ENCODE data around the gene PACS1. TPM values are rescaled to one million over a fixed set of nuclear protein-coding genes. Genes with fewer than 3 reads are reported as not detected.

PACS1 gene
- total and polyA plus RNA-seq, 7 experiments from 2014 or later, result 48.0 to 314 (median 210) TPM

DNA sequence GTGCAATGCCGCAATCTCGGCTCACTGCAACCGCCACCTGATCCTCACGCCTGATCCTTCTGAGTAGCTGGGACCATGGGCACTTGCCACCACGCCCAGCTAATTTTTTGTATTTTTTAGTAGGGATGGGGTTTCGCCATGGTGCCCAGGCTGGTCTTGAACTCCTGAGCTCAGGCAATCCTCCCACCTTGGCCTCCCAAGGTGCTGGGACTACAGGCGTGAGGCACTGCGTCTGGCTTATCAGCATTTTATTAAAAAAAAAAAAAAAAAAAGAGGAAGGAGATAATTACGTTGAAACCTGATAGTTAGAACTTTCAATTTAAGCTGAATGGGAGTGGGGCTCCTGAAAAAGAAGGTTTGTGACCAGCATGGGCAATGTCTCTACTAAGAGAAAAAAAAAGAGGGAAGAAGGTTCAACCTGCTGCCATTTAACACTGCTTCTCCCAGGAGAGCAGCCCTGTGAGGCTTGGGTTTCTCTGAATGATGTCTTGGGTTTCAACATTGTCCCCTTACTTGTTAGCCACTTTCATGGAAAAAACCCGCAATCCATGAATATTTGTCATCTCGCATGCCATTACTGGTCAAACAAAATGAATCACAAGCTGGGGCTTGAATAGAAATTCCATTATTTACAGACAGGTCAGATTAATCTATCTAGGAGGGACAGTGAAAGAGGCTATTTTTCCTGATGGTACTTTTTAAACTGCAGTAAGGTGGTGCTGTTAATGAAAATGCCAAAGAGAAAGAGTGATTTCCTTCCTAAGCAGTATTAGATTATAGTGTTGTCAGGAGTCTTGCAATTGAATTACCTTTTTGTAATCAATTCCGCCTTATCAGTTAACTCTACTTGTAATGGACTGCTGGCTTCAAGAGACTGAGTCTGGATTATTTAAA, 72.5 kb downstream of the PACS1 start:
- no peak overlapping the region for H3K27ac ChIP-seq (ENCODE audit: low read depth, low read length)
- CTCF ChIA-PET, result no interaction called here
- no peaks in the 10 kb centered on the region for H3K36me3 ChIP-seq (ENCODE audit: control insufficient read depth in 2 of 3, insufficient read depth in 3 of 3, low read length in 3 of 3)
- H3K4me1 Mint-ChIP-seq, result peaks cover 32 to 74% (median 68%) of the 10 kb centered on the region in 7 donors
- H3K27me3 Mint-ChIP-seq, result no peaks in the 10 kb centered on the region
- H3K4me3 Mint-ChIP-seq, result peak overlapping the region in 1 of 10 donors; percentile 32
- H3K9me3 Mint-ChIP-seq, result peaks cover 0 to 3% (median 0%) of the 10 kb centered on the region in 11 donors
- no peaks in the 10 kb centered on the region for H3K27me3 ChIP-seq (ENCODE audit: control insufficient read depth in 2 of 2, insufficient read depth in 2 of 2, low read length in 2 of 2)
- no peak overlapping the region for H3K27ac Mint-ChIP-seq
- intact Hi-C loops (cut with micrococcal nuclease), result no loop called here
- no peak for ATAC-seq
- H3K4me1 ChIP-seq (ENCODE audit: control insufficient read depth in 2 of 2, insufficient read depth in 2 of 2, low read length in 2 of 2), result peaks cover 0 to 35% of the 10 kb centered on the region in 2 donors
- H3K36me3 Mint-ChIP-seq, result peaks cover 3 to 22% (median 17%) of the 10 kb centered on the region in 5 donors
- POLR2A ChIA-PET, result interaction anchor here (0.7 kb wide), 2 partner anchors 19 to 528 kb away, joined by 3 to 4 read pairs; no protein-coding TSS in a partner anchor
- no peak for DNase-seq
- H3K4me3 ChIP-seq (ENCODE audit: low read length), result no peak overlapping the region
- H3K9me3 ChIP-seq (ENCODE audit: control insufficient read depth in 2 of 3, low read length in 3 of 3), result no peaks in the 10 kb centered on the region

DNA sequence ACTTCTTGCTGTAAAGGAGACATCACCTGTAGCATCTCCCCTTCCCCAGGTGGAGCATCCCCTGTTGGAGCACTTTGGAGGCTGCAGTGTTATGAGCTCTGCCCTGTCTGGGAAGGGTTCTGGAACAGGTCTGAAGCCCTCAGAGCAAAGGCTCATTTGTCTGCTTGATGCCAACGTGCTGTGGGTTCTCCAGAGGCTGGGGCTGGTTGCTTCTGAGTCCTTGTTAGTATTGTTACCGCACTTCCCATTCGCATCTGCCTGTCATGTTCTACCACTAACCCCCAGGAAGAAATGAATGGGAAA, 73.1 kb downstream of the PACS1 start:
- H3K9me3 Mint-ChIP-seq, result peaks cover 0 to 3% (median 0%) of the 10 kb centered on the region in 11 donors
- intact Hi-C loops (cut with micrococcal nuclease), result no loop called here
- H3K27me3 Mint-ChIP-seq, result no peaks in the 10 kb centered on the region
- no peak overlapping the region for H3K27ac ChIP-seq (ENCODE audit: low read depth, low read length)
- peak overlapping the region in 1 of 10 donors; percentile 2 for H3K4me3 Mint-ChIP-seq
- DNase-seq (no peak), ATAC-seq (no peak)
- H3K27me3 ChIP-seq (ENCODE audit: control insufficient read depth in 2 of 2, insufficient read depth in 2 of 2, low read length in 2 of 2), result no peaks in the 10 kb centered on the region
- peaks cover 30 to 73% (median 67%) of the 10 kb centered on the region in 7 donors for H3K4me1 Mint-ChIP-seq
- no peaks in the 10 kb centered on the region for H3K36me3 ChIP-seq (ENCODE audit: control insufficient read depth in 2 of 3, insufficient read depth in 3 of 3, low read length in 3 of 3)
- ChIA-PET POLR2A (no interaction called here), CTCF (no interaction called here)
- H3K27ac Mint-ChIP-seq, result no peak overlapping the region
- H3K4me1 ChIP-seq (ENCODE audit: control insufficient read depth in 2 of 2, insufficient read depth in 2 of 2, low read length in 2 of 2), result peaks cover 0 to 35% of the 10 kb centered on the region in 2 donors
- H3K9me3 ChIP-seq (ENCODE audit: control insufficient read depth in 2 of 3, low read length in 3 of 3), result no peaks in the 10 kb centered on the region
- peaks cover 3 to 22% (median 17%) of the 10 kb centered on the region in 5 donors for H3K36me3 Mint-ChIP-seq
- H3K4me3 ChIP-seq (ENCODE audit: low read length), result no peak overlapping the region

DNA sequence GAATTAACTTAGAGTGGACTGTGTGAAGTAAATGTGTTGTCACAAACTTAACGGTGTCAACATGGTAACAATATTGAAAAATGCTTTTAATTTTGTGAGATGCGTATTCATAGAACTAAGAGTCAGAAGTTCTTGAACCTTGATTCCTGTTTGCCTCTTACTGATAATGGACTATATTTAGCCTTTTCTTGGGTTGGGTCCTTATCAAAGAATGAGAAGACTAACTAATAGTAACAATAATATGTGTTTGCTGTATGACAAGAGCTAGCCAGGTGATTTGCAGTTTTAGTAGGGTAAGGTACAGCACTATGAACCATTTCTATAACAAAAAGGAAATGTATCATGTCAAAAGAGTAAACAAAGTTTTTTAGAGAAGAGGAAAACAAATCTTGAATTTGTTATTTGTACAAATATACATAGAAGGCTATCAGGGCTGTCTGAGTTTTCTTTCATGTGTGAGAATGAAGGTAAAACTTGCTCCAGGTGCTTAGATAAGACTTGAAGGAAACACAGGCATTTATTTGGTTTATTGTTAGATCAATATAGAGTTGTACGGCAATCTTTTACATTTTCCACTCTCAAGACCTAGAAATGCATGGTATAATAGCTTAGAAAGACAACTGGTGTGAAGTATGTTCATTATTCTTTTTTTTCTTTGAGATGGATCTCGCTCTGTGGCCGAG, 74.1 kb downstream of the PACS1 start:
- Mint-ChIP-seq H3K36me3 (peaks cover 3 to 22% (median 17%) of the 10 kb centered on the region in 5 donors), H3K27me3 (no peaks in the 10 kb centered on the region), H3K9me3 (peaks cover 0 to 3% (median 0%) of the 10 kb centered on the region in 11 donors), H3K27ac (peak overlapping the region in 3 of 9 donors; percentile 2 to 87 (median 6)), H3K4me1 (peaks cover 30 to 73% (median 65%) of the 10 kb centered on the region in 7 donors), H3K4me3 (peak overlapping the region in 6 of 10 donors; percentile 5 to 56 (median 31))
- no peaks in the 10 kb centered on the region for H3K27me3 ChIP-seq (ENCODE audit: control insufficient read depth in 2 of 2, insufficient read depth in 2 of 2, low read length in 2 of 2)
- no peak overlapping the region for H3K27ac ChIP-seq (ENCODE audit: low read depth, low read length)
- H3K4me1 ChIP-seq (ENCODE audit: control insufficient read depth in 2 of 2, insufficient read depth in 2 of 2, low read length in 2 of 2), result peaks cover 0 to 35% of the 10 kb centered on the region in 2 donors
- ATAC-seq (no peak), DNase-seq (no peak)
- H3K4me3 ChIP-seq (ENCODE audit: low read length), result no peak overlapping the region
- no peaks in the 10 kb centered on the region for H3K9me3 ChIP-seq (ENCODE audit: control insufficient read depth in 2 of 3, low read length in 3 of 3)
- no peaks in the 10 kb centered on the region for H3K36me3 ChIP-seq (ENCODE audit: control insufficient read depth in 2 of 3, insufficient read depth in 3 of 3, low read length in 3 of 3)
- intact Hi-C loops (cut with micrococcal nuclease), result no loop called here
- ChIA-PET CTCF (no interaction called here), POLR2A (interaction anchor here (0.6 kb wide), 1 partner anchor 385 kb away, joined by 4 read pairs; no protein-coding TSS in a partner anchor)

DNA sequence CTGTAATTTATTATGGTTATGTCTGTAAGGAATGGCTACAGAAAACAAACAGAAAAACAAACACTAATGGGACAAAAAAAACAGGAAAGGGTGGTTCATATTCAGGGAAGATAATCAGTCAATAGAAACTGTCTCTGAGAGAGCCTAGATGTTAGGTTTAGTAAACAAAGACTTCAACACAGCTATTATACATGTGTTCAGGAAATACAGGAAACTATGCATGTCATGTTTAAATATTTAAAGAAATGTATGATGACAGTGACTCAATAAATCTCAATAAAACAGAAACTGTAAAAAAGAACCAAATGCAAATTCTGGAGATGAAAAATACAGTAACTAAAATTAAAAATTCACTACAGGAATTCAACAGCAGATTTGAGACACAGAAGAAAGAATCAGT, 76.0 kb downstream of the PACS1 start:
- no peaks in the 10 kb centered on the region for H3K27me3 ChIP-seq (ENCODE audit: control insufficient read depth in 2 of 2, insufficient read depth in 2 of 2, low read length in 2 of 2)
- peaks cover 0 to 40% of the 10 kb centered on the region in 2 donors for H3K4me1 ChIP-seq (ENCODE audit: control insufficient read depth in 2 of 2, insufficient read depth in 2 of 2, low read length in 2 of 2)
- no peak for ATAC-seq
- peak overlapping the region in 3 of 9 donors; percentile 59 to 84 (median 78) for H3K27ac Mint-ChIP-seq
- ChIA-PET CTCF (no interaction called here), POLR2A (interaction anchor here (1.0 kb wide), 1 partner anchor 13 kb away, joined by 3 read pairs; no protein-coding TSS in a partner anchor)
- H3K4me3 ChIP-seq (ENCODE audit: low read length), result no peak overlapping the region
- no peaks in the 10 kb centered on the region for H3K9me3 ChIP-seq (ENCODE audit: control insufficient read depth in 2 of 3, low read length in 3 of 3)
- no peak overlapping the region for H3K27ac ChIP-seq (ENCODE audit: low read depth, low read length)
- H3K9me3 Mint-ChIP-seq, result peaks cover 0 to 3% (median 0%) of the 10 kb centered on the region in 11 donors
- no peaks in the 10 kb centered on the region for H3K27me3 Mint-ChIP-seq
- H3K36me3 Mint-ChIP-seq, result peaks cover 3 to 23% (median 20%) of the 10 kb centered on the region in 5 donors
- no peaks in the 10 kb centered on the region for H3K36me3 ChIP-seq (ENCODE audit: control insufficient read depth in 2 of 3, insufficient read depth in 3 of 3, low read length in 3 of 3)
- intact Hi-C loops (cut with micrococcal nuclease), result no loop called here
- peak overlapping the region in 1 of 10 donors; percentile 43 for H3K4me3 Mint-ChIP-seq
- DNase-seq, result no peak
- H3K4me1 Mint-ChIP-seq, result peaks cover 34 to 71% (median 64%) of the 10 kb centered on the region in 7 donors

DNA sequence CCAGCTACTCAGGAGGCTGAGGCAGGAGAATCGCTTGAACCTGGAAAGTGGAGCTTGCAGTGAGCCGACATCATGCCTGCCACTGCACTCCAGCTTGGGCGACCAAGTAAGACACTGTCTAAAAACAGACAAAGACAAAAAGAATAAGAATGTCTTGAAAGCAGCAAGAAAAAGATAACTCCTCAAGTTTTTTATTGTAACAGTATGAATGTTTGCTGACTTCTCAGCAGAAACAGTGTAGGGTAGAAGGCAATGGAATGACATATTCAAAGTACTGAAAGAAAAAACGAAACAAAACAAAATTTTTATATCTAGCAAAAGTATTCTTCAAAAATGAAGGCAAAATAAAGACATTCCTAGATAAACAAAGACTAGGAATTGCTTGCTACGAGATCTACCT, 76.9 kb downstream of the PACS1 start:
- Mint-ChIP-seq H3K36me3 (peaks cover 7 to 31% (median 26%) of the 10 kb centered on the region in 5 donors), H3K4me3 (no peak overlapping the region), H3K27me3 (no peaks in the 10 kb centered on the region), H3K4me1 (peaks cover 34 to 77% (median 72%) of the 10 kb centered on the region in 7 donors), H3K27ac (peak overlapping the region in 1 of 9 donors; percentile 84), H3K9me3 (peaks cover 0 to 6% (median 0%) of the 10 kb centered on the region in 11 donors)
- H3K4me1 ChIP-seq (ENCODE audit: control insufficient read depth in 2 of 2, insufficient read depth in 2 of 2, low read length in 2 of 2), result peaks cover 4 to 40% of the 10 kb centered on the region in 2 donors
- H3K4me3 ChIP-seq (ENCODE audit: low read length), result no peak overlapping the region
- no peak for DNase-seq
- ChIA-PET POLR2A (interaction anchor here (0.9 kb wide), 1 partner anchor 11 kb away, joined by 3 read pairs; no protein-coding TSS in a partner anchor), CTCF (no interaction called here)
- no peaks in the 10 kb centered on the region for H3K27me3 ChIP-seq (ENCODE audit: control insufficient read depth in 2 of 2, insufficient read depth in 2 of 2, low read length in 2 of 2)
- no peak for ATAC-seq
- intact Hi-C loops (cut with micrococcal nuclease), result no loop called here
- no peaks in the 10 kb centered on the region for H3K9me3 ChIP-seq (ENCODE audit: control insufficient read depth in 2 of 3, low read length in 3 of 3)
- H3K36me3 ChIP-seq (ENCODE audit: control insufficient read depth in 2 of 3, insufficient read depth in 3 of 3, low read length in 3 of 3), result no peaks in the 10 kb centered on the region
- H3K27ac ChIP-seq (ENCODE audit: low read depth, low read length), result no peak overlapping the region

DNA sequence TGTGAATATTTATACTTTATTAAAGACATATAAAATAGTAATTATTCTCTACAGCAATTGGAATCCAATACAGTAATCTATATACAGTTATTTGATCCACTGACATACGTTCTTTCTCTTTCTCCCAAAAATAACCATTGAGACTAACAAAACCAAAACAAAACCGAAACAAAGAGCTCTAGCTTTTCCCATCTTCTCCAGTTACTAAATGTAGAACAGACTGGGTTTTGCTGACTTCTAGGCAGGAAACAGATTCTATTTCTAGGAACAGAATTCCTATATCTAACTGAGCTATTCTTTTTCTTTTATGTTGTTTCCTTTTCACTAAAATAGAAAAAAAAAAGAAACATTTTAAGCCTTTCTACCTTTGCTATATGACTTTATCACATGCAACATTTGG, 80.1 kb downstream of the PACS1 start:
- H3K4me3 ChIP-seq (ENCODE audit: low read length), result no peak overlapping the region
- no peak for DNase-seq
- Mint-ChIP-seq H3K27ac (peak overlapping the region in 3 of 9 donors; percentile 23 to 56 (median 29)), H3K36me3 (peaks cover 5 to 40% (median 32%) of the 10 kb centered on the region in 5 donors), H3K4me1 (peaks cover 27 to 66% (median 61%) of the 10 kb centered on the region in 7 donors), H3K4me3 (peak overlapping the region in 2 of 10 donors; percentile 4 to 9), H3K9me3 (peaks cover 0 to 9% (median 1%) of the 10 kb centered on the region in 11 donors), H3K27me3 (no peaks in the 10 kb centered on the region)
- intact Hi-C loops (cut with micrococcal nuclease), result no loop called here
- ChIA-PET POLR2A (interaction anchor here (0.6 kb wide), 1 partner anchor 24 kb away, joined by 3 read pairs; no protein-coding TSS in a partner anchor), CTCF (interaction anchor here (0.7 kb wide), 1 partner anchor 17 kb away, joined by 3 read pairs; no protein-coding TSS in a partner anchor)
- peaks cover 4 to 20% of the 10 kb centered on the region in 2 donors for H3K4me1 ChIP-seq (ENCODE audit: control insufficient read depth in 2 of 2, insufficient read depth in 2 of 2, low read length in 2 of 2)
- H3K9me3 ChIP-seq (ENCODE audit: control insufficient read depth in 2 of 3, low read length in 3 of 3), result no peaks in the 10 kb centered on the region
- no peak overlapping the region for H3K27ac ChIP-seq (ENCODE audit: low read depth, low read length)
- H3K27me3 ChIP-seq (ENCODE audit: control insufficient read depth in 2 of 2, insufficient read depth in 2 of 2, low read length in 2 of 2), result no peaks in the 10 kb centered on the region
- no peaks in the 10 kb centered on the region for H3K36me3 ChIP-seq (ENCODE audit: control insufficient read depth in 2 of 3, insufficient read depth in 3 of 3, low read length in 3 of 3)
- no peak for ATAC-seq

Measured in naive thymus-derived CD4-positive, alpha-beta T cell (primary cell).